ENCODE results near the gene ARHGAP10. TPM values are rescaled to one million over a fixed set of nuclear protein-coding genes. Genes with fewer than 3 reads are reported as not detected.

ARHGAP10 gene
- total RNA-seq, 1 experiment from 2014 or later: 9.0 TPM

DNA sequence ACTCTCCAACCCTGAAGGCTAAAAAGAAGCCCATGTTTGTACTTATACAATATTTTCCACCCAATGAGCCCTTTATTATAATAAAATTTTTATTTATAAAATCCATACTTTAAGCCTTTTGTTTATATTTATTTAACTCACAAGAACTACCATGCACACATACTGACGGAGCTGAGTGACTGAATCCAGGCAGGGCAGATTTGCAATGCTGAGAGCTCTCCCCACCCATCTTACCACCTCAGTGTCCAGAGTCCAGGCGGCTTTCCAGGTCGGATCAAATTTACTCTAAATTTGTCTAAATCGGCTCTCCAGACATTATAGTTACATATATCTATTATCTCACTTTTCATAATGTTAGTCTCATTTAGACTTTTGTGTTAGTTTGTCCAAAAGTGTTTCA is 74.1 kb downstream of the ARHGAP10 start:
- POLR2A ChIA-PET (ENCODE audit: unreplicated experiment): no interaction called here
- CTCF ChIA-PET: no interaction called here
- no TSS peak for BruUV-seq (replicated peaks)
- intact Hi-C loops (cut with micrococcal nuclease): no loop called here
- Histone ChIP-seq H2AFZ (ENCODE audit: low read length) (no peak overlapping the region), H3K9ac (ENCODE audit: low read length) (no peak overlapping the region), H3K9me3 (ENCODE audit: low read length) (no peaks in the 10 kb centered on the region), H4K20me1 (ENCODE audit: low read length) (no peaks in the 10 kb centered on the region), H3K4me3 (ENCODE audit: low read length) (no peak overlapping the region), H3K4me2 (ENCODE audit: low read length) (no peak overlapping the region), H3K4me1 (ENCODE audit: insufficient read depth, low read length) (no peaks in the 10 kb centered on the region), H3F3A (ENCODE audit: low read length, unreplicated experiment) (no peaks in the 10 kb centered on the region), H3K36me3 (ENCODE audit: low read depth, low read length) (no peaks in the 10 kb centered on the region), H3K79me2 (ENCODE audit: low read length) (0 out of 2 replicates have a peak, but pooled peaks cover 5% of the 10 kb centered on the region), H3K27me3 (ENCODE audit: low read length) (no peaks in the 10 kb centered on the region), H3K9me2 (replicated peaks; ENCODE audit: low read length) (no peaks in the 10 kb centered on the region), H3K27ac (ENCODE audit: low read length) (no peak overlapping the region)
- DNase-seq (no peak), ATAC-seq (no peak)
- TF ChIP-seq, protein P1, sequence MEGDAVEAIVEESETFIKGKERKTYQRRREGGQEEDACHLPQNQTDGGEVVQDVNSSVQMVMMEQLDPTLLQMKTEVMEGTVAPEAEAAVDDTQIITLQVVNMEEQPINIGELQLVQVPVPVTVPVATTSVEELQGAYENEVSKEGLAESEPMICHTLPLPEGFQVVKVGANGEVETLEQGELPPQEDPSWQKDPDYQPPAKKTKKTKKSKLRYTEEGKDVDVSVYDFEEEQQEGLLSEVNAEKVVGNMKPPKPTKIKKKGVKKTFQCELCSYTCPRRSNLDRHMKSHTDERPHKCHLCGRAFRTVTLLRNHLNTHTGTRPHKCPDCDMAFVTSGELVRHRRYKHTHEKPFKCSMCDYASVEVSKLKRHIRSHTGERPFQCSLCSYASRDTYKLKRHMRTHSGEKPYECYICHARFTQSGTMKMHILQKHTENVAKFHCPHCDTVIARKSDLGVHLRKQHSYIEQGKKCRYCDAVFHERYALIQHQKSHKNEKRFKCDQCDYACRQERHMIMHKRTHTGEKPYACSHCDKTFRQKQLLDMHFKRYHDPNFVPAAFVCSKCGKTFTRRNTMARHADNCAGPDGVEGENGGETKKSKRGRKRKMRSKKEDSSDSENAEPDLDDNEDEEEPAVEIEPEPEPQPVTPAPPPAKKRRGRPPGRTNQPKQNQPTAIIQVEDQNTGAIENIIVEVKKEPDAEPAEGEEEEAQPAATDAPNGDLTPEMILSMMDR (conservative IDR thresholded peaks at IDR 0.05; ENCODE audit: low read depth, low read length): no peak
- TF ChIP-seq EZH2phosphoT487 (IDR thresholded peaks at IDR 0.05; ENCODE audit: borderline replicate concordance, low read length): no peak
- TF ChIP-seq EZH2 (IDR thresholded peaks at IDR 0.05; ENCODE audit: low read length, unreplicated experiment): no peak

DNA sequence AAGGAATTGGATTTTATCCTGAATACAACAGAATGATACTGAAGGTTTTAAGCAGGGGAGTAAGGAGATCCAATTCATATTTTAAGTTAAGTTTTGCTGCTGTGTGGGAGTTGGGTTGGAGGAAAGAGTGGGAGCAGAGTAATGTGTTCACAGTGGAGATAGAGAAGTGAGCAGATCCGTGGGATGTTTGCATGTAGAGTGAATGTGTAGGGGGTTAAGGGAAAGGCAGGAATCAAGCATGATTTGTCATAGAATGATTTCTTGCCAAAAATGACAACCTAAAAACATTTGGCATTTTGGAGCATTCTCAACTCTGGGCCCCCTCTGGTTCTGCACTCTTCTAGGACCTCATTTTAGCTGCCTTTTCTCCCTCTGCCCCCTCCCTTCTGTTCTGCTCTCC is 76.6 kb downstream of the ARHGAP10 start:
- Histone ChIP-seq H3K27me3 (ENCODE audit: low read length) (no peaks in the 10 kb centered on the region), H3K4me3 (ENCODE audit: low read length) (no peak overlapping the region), H3K4me2 (ENCODE audit: low read length) (no peak overlapping the region), H3K9me3 (ENCODE audit: low read length) (no peaks in the 10 kb centered on the region), H3K36me3 (ENCODE audit: low read depth, low read length) (no peaks in the 10 kb centered on the region), H3K79me2 (ENCODE audit: low read length) (0 out of 2 replicates have a peak, but pooled peaks cover 5% of the 10 kb centered on the region), H3K9ac (ENCODE audit: low read length) (no peak overlapping the region), H3K27ac (ENCODE audit: low read length) (no peak overlapping the region), H3K4me1 (ENCODE audit: insufficient read depth, low read length) (no peaks in the 10 kb centered on the region), H2AFZ (ENCODE audit: low read length) (no peak overlapping the region), H4K20me1 (ENCODE audit: low read length) (no peaks in the 10 kb centered on the region), H3F3A (ENCODE audit: low read length, unreplicated experiment) (no peaks in the 10 kb centered on the region), H3K9me2 (replicated peaks; ENCODE audit: low read length) (no peaks in the 10 kb centered on the region)
- ATAC-seq (no peak), DNase-seq (no peak)
- POLR2A ChIA-PET (ENCODE audit: unreplicated experiment): no interaction called here
- no TSS peak for BruUV-seq (replicated peaks)
- TF ChIP-seq, protein P1 (conservative IDR thresholded peaks at IDR 0.05; ENCODE audit: low read depth, low read length): no peak
- TF ChIP-seq EZH2 (IDR thresholded peaks at IDR 0.05; ENCODE audit: low read length, unreplicated experiment) (no peak), EZH2phosphoT487 (IDR thresholded peaks at IDR 0.05; ENCODE audit: borderline replicate concordance, low read length) (no peak)
- CTCF ChIA-PET: no interaction called here
- intact Hi-C loops (cut with micrococcal nuclease): no loop called here

DNA sequence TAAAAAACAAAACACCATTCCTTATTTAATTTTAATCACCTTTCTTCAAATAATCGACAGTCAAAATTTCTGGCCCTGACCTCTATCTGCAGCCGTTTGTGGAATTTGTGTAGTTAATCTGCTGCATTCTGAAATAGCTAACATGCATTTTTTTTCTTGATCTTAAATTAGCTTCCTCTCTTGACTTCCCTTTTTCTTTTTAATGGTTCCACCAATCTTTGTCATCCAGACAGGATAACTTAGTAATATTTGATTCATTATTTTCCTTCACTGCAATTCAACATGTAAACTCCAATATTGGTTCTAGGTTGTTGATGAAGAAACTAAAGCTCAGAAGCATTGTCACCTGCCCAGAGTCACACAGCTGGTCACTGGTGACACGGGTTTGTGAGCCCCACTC is 77.3 kb downstream of the ARHGAP10 start:
- Histone ChIP-seq H2AFZ (ENCODE audit: low read length) (no peak overlapping the region), H4K20me1 (ENCODE audit: low read length) (no peaks in the 10 kb centered on the region), H3K4me3 (ENCODE audit: low read length) (no peak overlapping the region), H3K36me3 (ENCODE audit: low read depth, low read length) (no peaks in the 10 kb centered on the region), H3F3A (ENCODE audit: low read length, unreplicated experiment) (no peaks in the 10 kb centered on the region), H3K79me2 (ENCODE audit: low read length) (0 out of 2 replicates have a peak, but pooled peaks cover 5% of the 10 kb centered on the region), H3K9me2 (replicated peaks; ENCODE audit: low read length) (no peaks in the 10 kb centered on the region), H3K27me3 (ENCODE audit: low read length) (no peaks in the 10 kb centered on the region), H3K9ac (ENCODE audit: low read length) (no peak overlapping the region), H3K9me3 (ENCODE audit: low read length) (no peaks in the 10 kb centered on the region), H3K4me1 (ENCODE audit: insufficient read depth, low read length) (no peaks in the 10 kb centered on the region), H3K4me2 (ENCODE audit: low read length) (no peak overlapping the region), H3K27ac (ENCODE audit: low read length) (no peak overlapping the region)
- no peak for TF ChIP-seq EZH2phosphoT487 (IDR thresholded peaks at IDR 0.05; ENCODE audit: borderline replicate concordance, low read length)
- TF ChIP-seq, protein P1 (conservative IDR thresholded peaks at IDR 0.05; ENCODE audit: low read depth, low read length): no peak
- no peak for TF ChIP-seq EZH2 (IDR thresholded peaks at IDR 0.05; ENCODE audit: low read length, unreplicated experiment)
- BruUV-seq (replicated peaks): no TSS peak
- intact Hi-C loops (cut with micrococcal nuclease): no loop called here
- ATAC-seq: no peak
- DNase-seq: no peak
- CTCF ChIA-PET: no interaction called here
- POLR2A ChIA-PET (ENCODE audit: unreplicated experiment): no interaction called here
